ENCODE results near the gene CRACDL.

CRACDL gene, protein sequence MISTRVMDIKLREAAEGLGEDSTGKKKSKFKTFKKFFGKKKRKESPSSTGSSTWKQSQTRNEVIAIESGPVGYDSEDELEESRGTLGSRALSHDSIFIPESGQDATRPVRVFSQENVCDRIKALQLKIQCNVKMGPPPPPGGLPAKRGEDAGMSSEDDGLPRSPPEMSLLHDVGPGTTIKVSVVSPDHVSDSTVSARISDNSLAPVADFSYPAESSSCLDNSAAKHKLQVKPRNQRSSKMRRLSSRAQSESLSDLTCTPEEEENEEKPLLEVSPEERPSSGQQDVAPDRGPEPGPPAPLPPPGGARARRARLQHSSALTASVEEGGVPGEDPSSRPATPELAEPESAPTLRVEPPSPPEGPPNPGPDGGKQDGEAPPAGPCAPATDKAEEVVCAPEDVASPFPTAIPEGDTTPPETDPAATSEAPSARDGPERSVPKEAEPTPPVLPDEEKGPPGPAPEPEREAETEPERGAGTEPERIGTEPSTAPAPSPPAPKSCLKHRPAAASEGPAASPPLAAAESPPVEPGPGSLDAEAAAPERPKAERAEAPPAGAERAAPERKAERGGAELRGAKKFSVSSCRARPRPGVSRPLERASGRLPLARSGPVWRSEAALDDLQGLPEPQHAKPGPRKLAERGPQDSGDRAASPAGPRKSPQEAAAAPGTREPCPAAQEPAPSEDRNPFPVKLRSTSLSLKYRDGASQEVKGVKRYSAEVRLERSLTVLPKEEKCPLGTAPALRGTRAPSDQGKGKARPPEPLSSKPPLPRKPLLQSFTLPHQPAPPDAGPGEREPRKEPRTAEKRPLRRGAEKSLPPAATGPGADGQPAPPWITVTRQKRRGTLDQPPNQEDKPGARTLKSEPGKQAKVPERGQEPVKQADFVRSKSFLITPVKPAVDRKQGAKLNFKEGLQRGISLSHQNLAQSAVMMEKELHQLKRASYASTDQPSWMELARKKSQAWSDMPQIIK

DNA sequence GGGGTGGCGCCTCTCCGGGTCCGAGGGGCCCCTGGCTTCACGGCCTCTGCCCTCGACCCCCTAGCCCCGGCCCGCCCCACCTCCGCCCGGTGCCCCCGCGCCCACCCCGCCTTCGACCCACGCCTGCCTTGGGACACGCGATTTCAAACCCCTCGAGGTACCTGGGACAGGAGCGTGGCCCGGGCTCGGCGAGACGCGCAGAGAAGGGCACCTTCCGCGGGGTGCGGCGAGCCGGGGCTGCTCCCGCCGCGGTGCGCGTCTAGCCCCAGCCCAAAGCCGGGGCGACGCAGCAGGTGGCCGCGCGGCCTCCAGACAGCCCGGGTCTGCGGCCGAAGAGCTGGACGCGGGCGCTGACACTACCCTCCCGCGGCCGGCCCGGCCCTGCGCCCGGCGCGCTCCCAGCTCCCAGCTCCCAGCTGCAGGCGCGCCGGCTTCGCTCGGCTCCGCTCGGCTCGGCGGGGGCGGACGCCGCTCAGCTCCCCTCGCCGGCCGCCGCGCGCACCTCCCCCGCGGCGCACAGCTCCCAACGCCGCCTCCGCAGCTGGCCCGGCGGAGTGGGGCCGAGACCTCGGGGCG lies at the start of gene CRACDL:
CRACDL (minus strand) TSS at position 449 of the 576 bp plus-strand sequence. CDS start 89,425 bp downstream, outside the sequence.
- no peak for DNase-seq (ENCODE audit: low spot score)
- peak within 1 kb of the TSS; percentile 76 for H3K4me3 ChIP-seq
- TF ChIP-seq, protein P1, sequence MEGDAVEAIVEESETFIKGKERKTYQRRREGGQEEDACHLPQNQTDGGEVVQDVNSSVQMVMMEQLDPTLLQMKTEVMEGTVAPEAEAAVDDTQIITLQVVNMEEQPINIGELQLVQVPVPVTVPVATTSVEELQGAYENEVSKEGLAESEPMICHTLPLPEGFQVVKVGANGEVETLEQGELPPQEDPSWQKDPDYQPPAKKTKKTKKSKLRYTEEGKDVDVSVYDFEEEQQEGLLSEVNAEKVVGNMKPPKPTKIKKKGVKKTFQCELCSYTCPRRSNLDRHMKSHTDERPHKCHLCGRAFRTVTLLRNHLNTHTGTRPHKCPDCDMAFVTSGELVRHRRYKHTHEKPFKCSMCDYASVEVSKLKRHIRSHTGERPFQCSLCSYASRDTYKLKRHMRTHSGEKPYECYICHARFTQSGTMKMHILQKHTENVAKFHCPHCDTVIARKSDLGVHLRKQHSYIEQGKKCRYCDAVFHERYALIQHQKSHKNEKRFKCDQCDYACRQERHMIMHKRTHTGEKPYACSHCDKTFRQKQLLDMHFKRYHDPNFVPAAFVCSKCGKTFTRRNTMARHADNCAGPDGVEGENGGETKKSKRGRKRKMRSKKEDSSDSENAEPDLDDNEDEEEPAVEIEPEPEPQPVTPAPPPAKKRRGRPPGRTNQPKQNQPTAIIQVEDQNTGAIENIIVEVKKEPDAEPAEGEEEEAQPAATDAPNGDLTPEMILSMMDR (IDR thresholded peaks at IDR 0.05): no peak
- no peak within 1 kb of the TSS for H3K27ac ChIP-seq

DNA sequence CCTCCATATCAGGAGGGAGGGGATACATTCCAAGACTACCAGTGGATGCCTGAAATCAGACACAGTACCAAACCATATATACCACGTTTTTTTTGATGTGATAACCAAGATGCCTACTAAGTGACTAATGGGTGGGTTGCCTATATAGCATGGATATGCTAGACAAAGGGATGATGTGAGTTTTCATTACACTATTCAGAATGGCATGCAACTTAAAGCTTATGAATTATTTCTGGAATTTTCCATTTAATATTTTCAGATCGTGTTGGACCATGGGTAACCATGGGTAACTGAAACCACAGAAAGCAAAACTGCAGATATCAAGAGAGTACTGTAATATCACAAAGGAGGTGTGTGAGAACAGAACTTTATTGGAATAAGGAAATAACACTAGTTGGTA lies 39.6 kb upstream of the CRACDL start:
- TF ChIP-seq, protein P1 (IDR thresholded peaks at IDR 0.05): no peak
- Histone ChIP-seq H3K4me3 (no peak overlapping the region), H3K27ac (no peak overlapping the region)
- DNase-seq (ENCODE audit: low spot score): no peak

DNA sequence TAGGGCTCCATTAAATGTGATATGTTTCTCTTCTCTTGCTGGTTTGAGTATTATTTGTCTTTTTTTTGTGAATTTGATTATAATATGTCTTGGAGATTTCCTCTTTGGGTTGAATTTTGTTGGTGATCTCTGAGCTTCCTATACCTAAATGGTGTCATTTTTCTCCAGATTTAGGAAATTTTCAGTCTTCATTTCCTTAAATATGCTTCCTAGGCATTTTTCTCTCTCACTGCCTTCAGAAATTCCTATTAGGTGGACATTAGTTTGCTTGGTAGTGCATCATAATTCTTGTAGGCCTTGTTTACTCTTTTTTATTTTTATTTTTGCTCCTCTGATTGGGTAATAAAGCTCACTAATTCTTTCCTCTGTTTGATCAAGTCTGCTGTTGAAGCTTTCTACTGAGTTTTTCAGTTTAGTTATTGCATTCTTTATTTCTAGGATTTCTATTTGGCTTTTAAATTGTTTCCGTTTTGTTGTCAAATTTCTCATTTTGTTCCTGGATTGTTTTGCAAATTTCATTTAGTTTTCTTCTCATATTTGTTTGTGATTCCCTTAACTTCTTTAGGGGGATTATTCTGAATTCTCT lies 36.6 kb upstream of the CRACDL start:
- no peak for DNase-seq (ENCODE audit: low spot score)
- Histone ChIP-seq H3K27ac (no peak overlapping the region), H3K4me3 (no peak overlapping the region)
- TF ChIP-seq, protein P1 (IDR thresholded peaks at IDR 0.05): no peak

DNA sequence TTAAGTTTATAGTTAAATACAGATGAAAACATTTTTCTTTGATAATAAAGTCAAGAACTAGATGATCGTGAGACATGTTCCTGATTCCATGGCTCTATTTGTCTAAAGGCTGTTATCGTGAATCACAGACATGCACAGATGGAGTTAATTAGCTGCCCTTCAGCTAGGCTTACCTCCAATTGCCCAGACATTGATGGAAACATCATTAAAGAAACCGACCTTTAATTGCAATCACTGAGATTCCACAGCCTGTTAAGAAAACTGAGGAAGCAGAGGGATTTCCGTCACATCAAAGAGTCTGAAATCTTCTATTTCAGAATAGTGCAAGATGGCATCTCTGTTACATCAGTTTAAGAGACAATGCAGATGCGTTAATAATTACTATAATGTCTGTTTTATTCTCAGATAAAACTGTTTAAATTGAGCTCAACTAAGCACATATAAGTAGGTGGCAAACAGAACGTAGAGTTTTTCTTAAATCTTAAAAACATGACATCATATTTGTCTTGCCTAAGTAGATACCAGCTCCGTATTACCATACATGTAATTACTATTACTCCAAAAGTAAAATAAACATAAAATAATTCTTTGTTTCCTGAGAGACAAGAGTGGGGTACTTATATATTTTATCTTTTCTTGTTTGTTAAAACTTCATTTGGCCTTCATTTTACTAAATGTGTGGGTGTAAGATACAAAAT lies 23.9 kb upstream of the CRACDL start:
- TF ChIP-seq, protein P1 (IDR thresholded peaks at IDR 0.05): no peak
- DNase-seq (ENCODE audit: low spot score): no peak
- no peak overlapping the region for H3K27ac ChIP-seq
- H3K4me3 ChIP-seq: no peak overlapping the region

DNA sequence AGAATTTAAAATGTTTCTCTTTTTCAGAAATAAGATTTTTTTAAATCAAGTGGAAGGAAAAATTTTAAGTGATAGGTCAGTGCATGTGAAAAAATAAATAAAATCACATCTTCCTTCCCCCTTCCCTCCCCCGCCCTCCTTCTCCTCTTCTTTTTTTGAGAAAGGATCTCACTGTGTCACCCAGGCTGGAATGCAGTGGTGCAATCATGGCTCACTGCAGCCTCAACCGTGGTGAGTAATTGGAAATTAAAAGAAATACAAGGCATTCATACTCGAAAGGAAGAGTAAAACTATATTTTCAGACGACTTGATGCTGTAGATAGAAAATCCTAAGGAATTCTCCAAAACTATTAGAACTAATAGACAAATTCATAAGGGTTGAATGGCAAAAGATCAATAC lies 16.9 kb upstream of the CRACDL start:
- no peak overlapping the region for H3K27ac ChIP-seq
- TF ChIP-seq, protein P1 (IDR thresholded peaks at IDR 0.05): no peak
- DNase-seq (ENCODE audit: low spot score): no peak
- no peak overlapping the region for H3K4me3 ChIP-seq

All from coronary artery (tissue), 2 donors.